ENCODE data around the gene COPS7A. TPM values are rescaled to one million over a fixed set of nuclear protein-coding genes. Genes with fewer than 3 reads are reported as not detected.
"Not testable (repeated sequence)": the region's sequence is repeated elsewhere in the genome, so short reads cannot be mapped to it uniquely, and the experiment has no call there.

COPS7A gene
- total and polyA plus RNA-seq, 2 donors: 35.6 to 88.2 TPM

DNA sequence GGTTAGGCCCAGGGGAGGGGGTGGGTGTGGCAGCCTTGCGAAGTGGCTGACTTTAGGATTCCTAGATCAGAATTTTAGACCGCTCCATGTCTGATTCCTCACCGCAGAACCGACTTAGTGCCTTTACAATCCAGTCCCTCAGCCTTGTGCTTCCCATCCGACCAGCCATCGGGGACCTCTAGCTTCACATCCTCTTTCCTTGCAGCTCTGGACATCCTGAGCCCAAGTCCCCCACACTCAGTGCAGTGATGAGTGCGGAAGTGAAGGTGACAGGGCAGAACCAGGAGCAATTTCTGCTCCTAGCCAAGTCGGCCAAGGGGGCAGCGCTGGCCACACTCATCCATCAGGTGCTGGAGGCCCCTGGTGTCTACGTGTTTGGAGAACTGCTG is 557 bp downstream of the COPS7A start:
- 15% methylated on average over 10 of the region's 10 CpGs for WGBS
- H3K27ac ChIP-seq (ENCODE audit: low read depth): peak overlapping the region; percentile 70

DNA sequence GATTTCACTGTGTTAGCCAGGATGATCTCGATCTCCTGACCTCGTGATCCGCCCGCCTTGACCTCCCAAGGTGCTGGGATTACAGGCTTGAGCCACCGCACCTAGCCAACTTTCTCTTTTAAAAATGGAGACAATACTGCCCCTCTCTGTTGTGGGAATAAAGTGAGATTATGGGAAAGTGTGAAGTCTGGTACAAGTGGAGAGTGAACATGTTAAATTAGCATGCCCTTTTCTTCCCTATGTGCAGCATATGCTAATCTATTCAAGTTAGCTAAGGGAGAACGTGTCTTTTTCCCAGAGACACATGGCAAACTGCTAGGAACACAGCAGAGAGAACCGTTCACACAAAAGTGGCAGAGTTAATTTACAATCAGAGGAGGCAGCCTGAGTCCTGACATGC is 1.5 kb downstream of the COPS7A start:
- Histone ChIP-seq H3K36me3 (ENCODE audit: insufficient read depth) (no peaks in the 10 kb centered on the region), H3K27ac (ENCODE audit: low read depth) (no peak overlapping the region), H3K4me3 (ENCODE audit: low read depth, low read length) (no peak overlapping the region), H3K4me1 (ENCODE audit: insufficient read depth) (no peaks in the 10 kb centered on the region)
- WGBS: 92% methylated on average over 7 of the region's 7 CpGs
- no peak for DNase-seq (ENCODE audit: extremely low spot score)

More for the DNA sequence above, 557 bp downstream of the COPS7A start:
- Histone ChIP-seq H3K4me1 (ENCODE audit: insufficient read depth) (no peaks in the 10 kb centered on the region), H3K4me3 (ENCODE audit: low read depth, low read length) (peak overlapping the region; percentile 57), H3K36me3 (ENCODE audit: insufficient read depth) (no peaks in the 10 kb centered on the region)
- DNase-seq (ENCODE audit: extremely low spot score): no peak

DNA sequence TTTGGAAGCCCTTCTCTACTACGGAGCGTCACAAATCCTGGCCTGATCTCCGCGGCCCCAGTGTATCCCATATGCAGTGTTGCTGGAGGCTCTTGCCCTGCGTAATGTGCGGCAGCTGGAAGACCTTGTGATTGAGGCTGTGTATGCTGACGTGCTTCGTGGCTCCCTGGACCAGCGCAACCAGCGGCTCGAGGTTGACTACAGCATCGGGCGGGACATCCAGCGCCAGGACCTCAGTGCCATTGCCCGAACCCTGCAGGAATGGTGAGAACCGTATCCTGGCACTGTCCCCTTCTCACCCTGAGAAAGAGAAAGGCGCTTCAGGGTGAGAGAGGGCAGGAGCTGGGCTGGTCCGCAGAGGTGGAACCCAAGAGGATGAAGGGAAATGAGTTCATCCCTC is 5.3 kb downstream of the COPS7A start:
- no peaks in the 10 kb centered on the region for H3K36me3 ChIP-seq (ENCODE audit: insufficient read depth)
- H3K4me3 ChIP-seq (ENCODE audit: low read depth, low read length): no peak overlapping the region
- H3K4me1 ChIP-seq (ENCODE audit: insufficient read depth): no peaks in the 10 kb centered on the region
- H3K27ac ChIP-seq (ENCODE audit: low read depth): no peak overlapping the region
- DNase-seq (ENCODE audit: extremely low spot score): no peak
- WGBS: 95% methylated on average over 18 of the region's 18 CpGs

DNA sequence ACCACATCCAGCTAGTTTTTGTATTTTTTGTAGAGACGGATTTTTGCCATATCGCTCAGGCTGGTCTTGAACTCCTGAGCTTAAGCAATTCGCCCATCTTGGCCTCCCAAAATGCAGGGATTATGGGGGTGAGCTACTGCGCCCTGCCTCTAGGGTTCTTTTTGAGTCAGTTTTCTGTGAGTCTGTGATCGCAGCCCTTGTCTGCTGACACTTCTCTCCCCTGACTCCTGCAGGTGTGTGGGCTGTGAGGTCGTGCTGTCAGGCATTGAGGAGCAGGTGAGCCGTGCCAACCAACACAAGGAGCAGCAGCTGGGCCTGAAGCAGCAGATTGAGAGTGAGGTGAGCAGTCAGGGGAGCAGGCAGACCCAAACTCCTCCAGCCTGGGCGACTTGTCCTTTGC is 6.3 kb downstream of the COPS7A start:
- no peaks in the 10 kb centered on the region for H3K4me1 ChIP-seq (ENCODE audit: insufficient read depth)
- DNase-seq (ENCODE audit: extremely low spot score): no peak
- H3K27ac ChIP-seq (ENCODE audit: low read depth): no peak overlapping the region
- no peak overlapping the region for H3K4me3 ChIP-seq (ENCODE audit: low read depth, low read length)
- no peaks in the 10 kb centered on the region for H3K36me3 ChIP-seq (ENCODE audit: insufficient read depth)
- WGBS: 94% methylated on average over 8 of the region's 8 CpGs

DNA sequence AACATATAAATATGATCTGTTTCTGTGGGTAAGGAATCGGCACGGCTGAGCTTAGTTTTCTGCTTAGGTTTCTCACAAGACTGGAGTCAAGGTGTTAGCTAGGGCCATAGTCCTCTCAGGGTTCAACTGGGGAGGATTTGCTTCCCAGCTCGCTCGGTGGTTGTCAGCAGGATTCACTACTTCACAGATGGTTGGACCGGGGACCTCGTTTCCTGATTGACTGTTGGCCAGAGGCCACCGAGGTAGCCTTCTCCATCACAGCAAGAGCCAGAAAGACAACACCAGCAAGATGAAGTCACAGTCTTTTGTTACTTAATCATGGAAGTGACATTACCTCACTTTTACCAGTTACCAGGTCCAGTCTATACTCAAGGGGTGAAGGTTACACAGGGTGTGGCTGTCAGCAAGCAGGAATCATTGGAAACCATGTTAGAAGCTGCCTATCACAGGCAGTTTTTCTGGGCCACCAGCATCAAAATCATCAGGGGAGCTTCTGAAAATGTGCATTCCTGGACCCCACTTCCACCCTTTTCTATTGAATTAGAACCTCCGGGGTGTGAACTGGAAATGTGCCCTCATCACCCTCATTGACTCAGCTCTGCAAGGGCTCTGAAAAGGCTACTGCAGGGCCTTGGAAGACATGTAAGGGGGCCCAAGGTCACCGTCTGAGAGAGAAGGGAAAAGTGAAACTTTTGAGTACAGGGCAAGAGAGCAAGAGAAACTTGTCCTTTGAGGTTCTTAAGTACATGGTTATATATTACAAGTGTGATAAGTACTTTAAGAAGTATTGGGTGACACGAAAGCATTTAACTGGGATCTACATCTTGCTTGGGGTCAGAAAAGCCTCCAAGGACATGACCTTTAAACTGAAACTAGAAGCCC is 10.9 kb downstream of the COPS7A start:
- H3K4me1 ChIP-seq (ENCODE audit: insufficient read depth): no peaks in the 10 kb centered on the region
- 78% methylated on average over 10 of the region's 10 CpGs for WGBS
- no peak for DNase-seq (ENCODE audit: extremely low spot score)
- H3K4me3 ChIP-seq (ENCODE audit: low read depth, low read length): no peak overlapping the region
- H3K36me3 ChIP-seq (ENCODE audit: insufficient read depth): no peaks in the 10 kb centered on the region
- H3K27ac ChIP-seq (ENCODE audit: low read depth): no peak overlapping the region

DNA sequence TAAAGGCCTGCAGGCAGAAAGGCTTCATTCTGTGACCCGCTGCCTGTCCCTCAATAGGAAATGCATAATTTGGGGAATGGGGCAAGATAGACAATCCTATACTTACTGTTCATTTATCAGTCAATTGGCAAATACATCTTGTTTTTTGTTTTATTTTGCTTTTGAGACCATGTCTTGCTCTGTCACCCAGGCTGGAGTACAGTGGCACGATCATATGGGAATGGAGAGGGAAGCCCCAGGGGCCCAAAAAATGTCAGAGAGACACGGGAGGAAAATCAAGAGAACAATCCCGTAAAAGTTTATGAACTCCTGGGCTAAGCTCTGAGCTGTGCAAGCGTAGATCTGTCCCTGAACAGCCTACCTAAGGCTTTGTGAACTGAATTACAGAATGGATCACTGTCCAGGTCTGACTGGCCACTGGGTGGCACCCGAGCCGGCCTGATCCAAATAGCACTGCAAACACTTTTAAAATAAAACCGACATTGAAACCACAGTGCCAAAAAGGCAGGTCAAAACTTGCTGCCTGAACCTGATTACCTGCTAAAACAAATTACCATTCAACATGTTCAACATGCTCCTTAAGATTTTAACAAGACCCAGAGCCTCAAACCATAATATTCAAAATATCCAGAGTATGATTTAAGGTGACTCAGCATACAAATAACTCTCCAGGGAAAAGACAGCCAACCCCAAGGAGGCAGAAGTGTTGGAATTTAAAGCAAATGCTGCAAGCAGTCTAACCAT is 11.8 kb downstream of the COPS7A start:
- H3K4me3 ChIP-seq (ENCODE audit: low read depth, low read length): no peak overlapping the region
- WGBS: 31% methylated on average over 8 of the region's 8 CpGs
- H3K36me3 ChIP-seq (ENCODE audit: insufficient read depth): no peaks in the 10 kb centered on the region
- H3K27ac ChIP-seq (ENCODE audit: low read depth): no peak overlapping the region
- H3K4me1 ChIP-seq (ENCODE audit: insufficient read depth): no peaks in the 10 kb centered on the region
- peak; percentile 77 for DNase-seq (ENCODE audit: extremely low spot score)

DNA sequence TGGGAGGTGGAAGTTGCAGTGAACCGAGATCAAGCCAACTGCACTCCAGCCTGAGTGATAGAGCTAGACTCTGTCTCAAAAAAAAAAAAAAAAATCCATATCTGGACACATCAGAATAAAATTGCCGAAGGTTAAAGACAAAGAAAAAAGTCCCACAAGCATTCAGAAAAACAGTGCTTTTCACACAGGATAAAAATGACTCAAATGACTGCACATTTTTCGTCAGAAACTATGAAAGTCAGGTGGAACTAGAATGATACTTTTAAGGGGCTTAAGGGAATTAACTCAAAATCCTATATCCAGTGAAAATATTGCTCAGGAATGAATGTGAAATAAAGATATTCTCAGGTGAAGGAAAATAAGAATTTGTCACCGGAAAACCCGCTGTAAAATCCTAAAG is 12.9 kb downstream of the COPS7A start:
- Histone ChIP-seq H3K4me3 (ENCODE audit: low read depth, low read length) (no peak overlapping the region), H3K36me3 (ENCODE audit: insufficient read depth) (no peaks in the 10 kb centered on the region), H3K4me1 (ENCODE audit: insufficient read depth) (no peaks in the 10 kb centered on the region), H3K27ac (ENCODE audit: low read depth) (no peak overlapping the region)
- 95% methylated on average over 5 of the region's 5 CpGs for WGBS
- no peak for DNase-seq (ENCODE audit: extremely low spot score)

DNA sequence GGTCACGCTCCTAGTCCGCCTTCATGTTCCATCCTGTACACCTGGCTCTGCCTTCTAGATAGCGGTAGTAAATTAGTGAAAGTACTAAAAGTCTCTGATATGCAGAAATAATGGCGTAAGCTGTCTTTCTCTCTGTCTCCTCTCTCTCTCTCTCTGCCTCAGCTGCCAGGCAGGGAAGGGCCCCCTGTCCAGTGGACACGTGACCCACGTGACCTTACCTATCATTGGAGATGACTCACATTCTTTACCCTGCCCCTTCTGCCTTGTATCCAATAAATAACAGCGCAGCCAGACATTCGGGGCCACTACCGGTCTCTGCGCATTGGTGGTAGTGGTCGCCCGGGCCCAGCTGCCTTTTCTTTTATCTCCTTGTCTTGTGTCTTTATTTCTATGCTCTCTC is 18.2 kb downstream of the COPS7A start:
- not testable (repeated sequence) for H3K36me3 ChIP-seq (ENCODE audit: insufficient read depth); H3K4me1 ChIP-seq (ENCODE audit: insufficient read depth); DNase-seq (ENCODE audit: extremely low spot score); H3K4me3 ChIP-seq (ENCODE audit: low read depth, low read length); H3K27ac ChIP-seq (ENCODE audit: low read depth)
- 77% methylated on average over 12 of the region's 12 CpGs for WGBS

DNA sequence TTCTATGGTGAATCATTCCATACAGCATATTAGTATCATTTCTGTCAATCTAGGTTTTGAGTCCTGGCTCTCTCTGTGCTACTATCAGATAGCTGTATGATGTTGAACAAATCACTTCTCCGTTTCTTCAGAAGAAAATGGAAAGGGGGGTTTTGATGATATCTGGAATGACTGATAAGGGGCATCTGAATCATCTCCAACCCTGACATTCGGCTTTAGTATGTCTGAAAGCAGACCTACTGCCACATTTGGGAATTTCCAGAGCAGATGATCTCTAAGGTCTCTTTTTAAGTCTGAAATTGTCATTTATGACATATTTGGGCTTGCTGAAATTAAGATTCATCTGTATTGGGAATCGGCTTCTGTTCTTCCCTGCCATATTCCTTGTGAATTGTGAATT is 19.0 kb downstream of the COPS7A start:
- Histone ChIP-seq H3K4me3 (ENCODE audit: low read depth, low read length) (no peak overlapping the region), H3K27ac (ENCODE audit: low read depth) (no peak overlapping the region), H3K36me3 (ENCODE audit: insufficient read depth) (no peaks in the 10 kb centered on the region), H3K4me1 (ENCODE audit: insufficient read depth) (no peaks in the 10 kb centered on the region)
- no peak for DNase-seq (ENCODE audit: extremely low spot score)
- WGBS: 75% methylated on average over 3 of the region's 3 CpGs

DNA sequence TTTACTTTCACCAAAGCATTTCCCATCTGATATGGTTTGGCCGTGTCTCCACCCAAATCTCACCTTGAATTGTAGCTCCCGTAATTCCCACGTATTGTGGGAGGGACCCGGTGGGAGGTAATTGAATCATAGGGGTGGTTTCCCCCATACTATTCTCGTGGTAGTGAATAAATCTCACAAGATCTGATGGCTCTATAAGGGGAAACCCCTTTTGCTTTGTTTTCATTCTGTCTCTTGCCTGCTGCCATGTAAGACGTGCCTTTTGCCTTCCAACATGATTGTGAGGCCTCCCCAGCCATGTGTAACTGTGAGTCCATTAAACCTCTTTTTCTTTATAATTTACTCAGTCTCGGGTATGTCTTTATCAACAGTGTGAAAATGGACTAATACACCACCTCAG is 19.5 kb downstream of the COPS7A start:
- not testable (repeated sequence) for DNase-seq (ENCODE audit: extremely low spot score); H3K36me3 ChIP-seq (ENCODE audit: insufficient read depth); H3K4me1 ChIP-seq (ENCODE audit: insufficient read depth); H3K27ac ChIP-seq (ENCODE audit: low read depth); H3K4me3 ChIP-seq (ENCODE audit: low read depth, low read length)
- 70% methylated on average over 7 of the region's 7 CpGs for WGBS

DNA sequence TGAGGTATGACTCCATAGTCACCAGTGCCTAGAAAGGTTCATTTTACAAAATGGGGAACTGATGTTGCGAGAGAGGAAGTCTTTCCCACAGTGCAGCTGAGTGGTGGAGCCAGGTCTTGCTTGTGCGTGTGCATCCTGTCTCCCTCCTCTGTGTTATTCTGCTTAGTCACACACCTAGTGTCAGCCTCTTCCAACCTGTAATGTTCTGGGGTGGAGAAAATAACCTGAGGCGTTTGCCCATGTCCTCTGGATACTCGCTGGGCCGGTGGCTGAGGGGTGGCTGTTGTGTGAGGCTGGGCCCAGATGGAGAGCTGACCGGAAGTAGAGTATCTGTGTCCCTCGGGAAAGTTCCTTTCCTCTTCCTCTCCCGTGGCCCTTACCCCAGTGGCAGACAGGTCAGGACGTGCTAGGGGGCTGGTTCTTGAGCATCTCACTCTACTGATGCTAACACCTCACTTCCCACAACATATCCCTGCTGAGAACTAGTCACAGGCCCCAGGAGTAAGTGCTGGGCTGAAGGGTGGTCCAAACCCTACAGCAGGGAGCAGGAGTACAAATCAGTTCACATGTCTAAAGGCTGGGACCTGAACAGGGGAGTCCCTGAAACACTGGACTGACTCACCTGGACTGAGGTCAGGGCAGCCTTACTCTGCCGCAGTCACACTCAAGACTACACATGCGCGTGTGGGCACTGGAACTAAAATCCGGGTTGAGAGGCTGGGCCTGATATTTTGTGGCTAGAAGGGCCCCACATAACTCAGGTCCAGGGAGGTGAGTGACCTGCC is 22.1 kb downstream of the COPS7A start:
- Histone ChIP-seq H3K36me3 (ENCODE audit: insufficient read depth) (peaks cover 3% of the 10 kb centered on the region), H3K4me3 (ENCODE audit: low read depth, low read length) (no peak overlapping the region), H3K4me1 (ENCODE audit: insufficient read depth) (no peaks in the 10 kb centered on the region), H3K27ac (ENCODE audit: low read depth) (no peak overlapping the region)
- DNase-seq (ENCODE audit: extremely low spot score): no peak
- WGBS: 69% methylated on average over 13 of the region's 13 CpGs

DNA sequence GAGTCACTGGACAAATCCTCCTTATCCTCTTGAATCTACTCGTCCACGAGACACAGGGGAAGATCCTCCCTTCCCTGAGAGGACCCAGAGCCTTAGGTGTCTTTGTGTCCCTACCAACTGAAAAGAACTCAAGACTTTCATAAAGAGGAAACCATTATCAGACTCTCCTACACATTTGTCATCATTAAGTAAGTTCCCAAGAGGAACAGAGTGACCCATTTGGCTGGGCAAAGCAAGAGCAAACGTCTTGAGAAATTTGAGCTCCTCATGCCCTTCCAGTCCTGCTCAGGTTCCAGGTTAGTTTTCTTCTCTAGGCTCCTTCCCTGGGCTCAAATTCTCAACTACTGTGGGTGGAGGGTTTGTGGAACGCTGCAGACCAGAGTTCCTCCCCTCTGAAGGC is 23.4 kb downstream of the COPS7A start:
- Histone ChIP-seq H3K27ac (ENCODE audit: low read depth) (no peak overlapping the region), H3K36me3 (ENCODE audit: insufficient read depth) (peaks cover 3% of the 10 kb centered on the region), H3K4me1 (ENCODE audit: insufficient read depth) (no peaks in the 10 kb centered on the region), H3K4me3 (ENCODE audit: low read depth, low read length) (no peak overlapping the region)
- no peak for DNase-seq (ENCODE audit: extremely low spot score)
- 65% methylated on average over 4 of the region's 4 CpGs for WGBS

DNA sequence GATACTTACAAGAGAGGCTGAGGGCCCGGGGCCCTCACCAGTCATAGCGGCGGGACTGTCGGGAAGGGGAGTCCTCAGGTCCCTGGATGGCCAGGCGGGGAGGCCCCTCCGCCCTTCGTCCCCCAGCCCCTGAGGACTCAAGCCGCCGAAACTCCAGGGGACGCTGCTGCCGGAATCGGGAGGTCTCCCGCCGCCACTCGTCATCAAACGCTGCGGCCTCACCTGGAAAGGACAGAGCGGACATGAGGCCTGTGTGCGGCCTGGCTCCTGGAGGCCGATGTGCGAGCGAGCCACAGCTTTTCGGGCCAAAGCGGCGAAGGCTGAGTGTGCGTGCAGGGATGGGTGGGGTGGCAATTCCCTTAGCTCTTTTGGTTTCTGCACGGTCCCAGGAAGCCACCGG is 24.9 kb downstream of the COPS7A start:
- H3K27ac ChIP-seq (ENCODE audit: low read depth): no peak overlapping the region
- H3K4me3 ChIP-seq (ENCODE audit: low read depth, low read length): no peak overlapping the region
- peaks cover 3% of the 10 kb centered on the region for H3K36me3 ChIP-seq (ENCODE audit: insufficient read depth)
- DNase-seq (ENCODE audit: extremely low spot score): no peak
- no peaks in the 10 kb centered on the region for H3K4me1 ChIP-seq (ENCODE audit: insufficient read depth)
- 96% methylated on average over 28 of the region's 28 CpGs for WGBS

Measured in urinary bladder (tissue), 4 donors.